Left lobe of liver (tissue), 2 donors: ENCODE data around the gene NRXN3. TPM values are rescaled to one million over a fixed set of nuclear protein-coding genes. Genes with fewer than 3 reads are reported as not detected.

Experiments
- ATAC-seq: fragments of 200-7000 bp; cut with Tn5 transposase; one replicate; pipeline ENCODE4 v1.9.1; 2020; ENCODE audit warnings: mild to moderate bottlenecking, moderate library complexity
- DNase-seq: peaks from one replicate; pipeline ENCODE4 v3.0.0-alpha.2; 2020; ENCODE audit warnings: low spot score
- total RNA-seq: library from RNA; stranded (reverse); gene quantifications from one replicate; pipeline ENCODE4 v1.2.1, GENCODE V29; 2021
- donor health status: DM: no; HTN: no; CAD: no; lungs with moderate emphysema.
- donor health status: DM: no; HTN: yes; CAD: no.

NRXN3 gene
- total RNA-seq, 1 donor from 2014 or later, result 0.20 TPM

GRCh38 chr14:79037593-79037992 is 867.4 kb downstream of the NRXN3 start:
- ATAC-seq, result no peak
- DNase-seq, result no peak

DNA sequence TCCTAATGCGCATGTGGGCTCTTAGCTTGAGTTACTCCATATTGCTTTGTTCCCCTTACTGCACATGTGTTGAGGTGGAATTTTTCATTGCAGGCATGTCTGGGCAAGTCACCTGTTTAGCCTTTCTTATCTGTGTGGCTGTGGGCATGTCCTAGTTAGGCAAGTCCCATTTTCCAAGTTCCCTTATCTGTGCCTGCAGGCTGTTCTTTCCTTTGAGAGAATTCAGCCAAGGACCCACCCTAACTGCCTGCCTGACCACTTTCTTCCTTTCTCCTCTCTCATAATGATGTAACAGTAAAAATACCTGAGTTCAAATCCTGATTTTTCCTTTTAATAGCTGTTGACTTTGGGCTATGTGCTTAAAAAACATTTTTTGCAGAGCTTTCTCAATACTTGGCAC is 870.6 kb downstream of the NRXN3 start:
- ATAC-seq (no peak), DNase-seq (no peak)

DNA sequence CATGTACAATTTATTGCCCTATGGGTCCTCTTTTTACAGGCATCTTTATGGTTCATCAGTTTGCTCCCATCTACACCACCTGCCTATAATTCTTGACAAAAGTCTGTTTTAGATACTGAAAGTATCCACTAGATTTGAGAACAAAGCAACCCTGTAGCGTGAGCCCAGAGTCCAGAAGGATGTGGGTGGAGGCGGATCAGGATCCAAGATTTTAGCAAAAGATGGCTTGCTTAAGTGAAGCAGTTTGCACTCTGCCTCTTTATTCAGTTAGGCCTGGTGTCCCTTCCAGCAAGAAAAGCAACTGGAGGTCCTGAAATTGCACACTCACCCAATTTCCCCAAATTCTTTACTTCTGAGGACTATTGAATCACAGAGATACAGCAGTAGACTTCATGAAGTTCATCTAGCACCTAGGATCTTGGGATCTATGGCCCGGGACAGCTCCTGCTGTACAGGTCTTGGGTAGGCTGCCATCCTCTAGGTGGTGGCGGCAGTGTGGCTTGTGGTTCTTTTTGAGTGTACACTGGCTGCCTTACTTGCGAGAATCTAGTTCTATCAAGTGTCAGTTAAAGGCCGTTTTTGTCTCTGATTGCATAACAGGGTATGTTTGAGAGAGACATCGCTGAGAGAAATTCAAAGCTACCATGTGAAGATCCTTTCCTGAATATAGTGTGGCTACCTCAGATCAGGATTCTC is 873.2 kb downstream of the NRXN3 start:
- DNase-seq (no peak), ATAC-seq (no peak)

DNA sequence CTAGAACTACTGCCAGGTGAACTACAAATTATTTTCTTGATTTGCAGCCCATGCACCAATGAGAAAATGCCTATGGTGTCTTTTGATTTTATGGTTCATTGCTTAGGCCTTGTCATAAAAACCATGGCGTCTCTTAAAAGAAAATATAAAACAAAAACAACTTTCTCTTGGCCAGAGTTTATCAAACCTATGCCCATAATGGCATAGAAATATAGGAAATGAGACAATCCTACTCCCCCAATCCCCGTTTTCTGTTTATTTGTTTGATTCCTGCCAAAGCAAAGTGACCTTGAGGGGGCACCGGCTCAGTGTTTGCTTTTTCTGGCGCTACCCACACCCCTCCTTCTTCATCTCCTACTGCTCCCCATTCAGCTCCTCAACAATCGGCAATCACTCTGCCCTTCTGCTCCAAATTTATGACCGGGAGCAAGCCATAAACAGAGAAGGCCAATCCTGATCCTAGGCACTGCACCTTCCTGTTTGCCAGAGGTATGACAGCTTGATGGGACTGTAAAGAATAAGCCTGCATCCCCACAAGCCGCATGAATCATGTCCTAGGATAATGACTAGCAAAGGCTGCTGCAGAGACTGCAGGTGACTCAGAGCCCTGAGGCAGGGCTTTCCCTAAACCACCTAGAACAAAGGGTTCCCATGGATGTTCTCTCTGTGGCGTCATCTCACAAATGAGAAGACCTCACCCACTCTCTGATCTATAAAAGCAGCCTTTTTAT is 874.9 kb downstream of the NRXN3 start:
- ATAC-seq, result no peak
- no peak for DNase-seq

- ATAC-seq (no peak), DNase-seq (no peak)
Measured at GRCh38 chr14:79050787-79051727, 880.9 kb downstream of the NRXN3 start.

DNA sequence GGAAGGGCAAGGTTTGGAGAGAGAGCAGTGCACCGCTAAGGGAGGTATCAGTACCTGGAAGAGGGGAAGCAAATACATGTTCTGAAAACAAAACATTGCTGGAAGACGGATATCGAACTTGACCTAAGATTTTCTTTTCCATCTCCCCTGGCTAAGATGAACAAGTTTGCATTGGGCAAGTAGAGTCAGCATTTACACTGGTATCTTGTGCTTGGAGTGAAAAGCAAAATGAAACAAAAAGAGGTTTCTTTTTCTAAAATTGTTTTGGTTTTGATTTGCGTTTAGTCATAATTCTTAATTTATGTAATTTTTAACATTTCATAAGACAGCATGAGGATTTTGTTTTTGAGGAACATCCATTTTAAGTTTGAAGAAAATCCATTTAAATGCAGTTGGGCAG is 881.6 kb downstream of the NRXN3 start:
- DNase-seq (no peak), ATAC-seq (no peak)

- DNase-seq (no peak), ATAC-seq (no peak)
Measured at GRCh38 chr14:79056879-79057278, 886.7 kb downstream of the NRXN3 start.

- ATAC-seq (no peak), DNase-seq (no peak)
Measured at GRCh38 chr14:79057333-79057732, 887.2 kb downstream of the NRXN3 start.

DNA sequence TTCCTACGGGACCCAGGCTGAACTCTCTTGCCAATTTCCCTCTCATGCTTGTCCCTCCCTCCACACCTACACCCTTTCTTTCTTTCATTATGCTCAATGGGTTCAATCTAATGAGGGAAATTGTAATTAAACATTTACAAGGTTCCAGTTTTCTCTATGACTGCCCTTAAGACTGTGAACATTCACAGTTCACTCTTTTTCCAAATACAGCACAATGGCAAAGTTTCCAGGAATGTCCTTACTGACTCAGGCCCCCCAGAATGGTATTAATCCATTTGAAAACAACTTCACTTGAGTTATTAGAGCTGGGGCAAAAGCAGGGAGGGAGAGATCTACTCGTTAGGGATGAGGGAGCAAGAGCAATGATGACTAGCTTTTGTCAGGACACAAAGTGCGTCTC is 892.1 kb downstream of the NRXN3 start:
- DNase-seq (no peak), ATAC-seq (no peak)

DNA sequence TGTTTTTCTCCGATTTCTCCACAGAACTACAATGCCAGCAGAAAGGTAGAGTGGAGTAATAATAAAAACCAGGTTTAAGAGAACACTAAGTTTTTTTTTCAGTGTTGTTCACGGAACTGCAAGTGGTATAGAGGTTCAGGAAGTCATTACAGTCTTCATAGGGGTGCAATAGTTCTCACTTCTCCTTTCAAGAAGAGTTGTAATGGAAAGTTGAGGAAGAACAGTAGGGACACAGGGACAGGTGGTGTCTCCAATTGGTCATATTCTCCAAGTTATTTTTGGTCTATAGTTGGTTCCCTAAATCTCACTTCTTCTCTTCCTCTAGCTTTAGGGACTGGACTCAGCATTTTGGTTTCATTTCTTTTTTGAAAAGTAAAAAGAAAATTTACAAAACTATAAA is 894.0 kb downstream of the NRXN3 start:
- DNase-seq (no peak), ATAC-seq (no peak)

GRCh38 chr14:79074510-79074909 is 904.3 kb downstream of the NRXN3 start:
- DNase-seq (no peak), ATAC-seq (no peak)

GRCh38 chr14:79076428-79076827 is 906.3 kb downstream of the NRXN3 start:
- DNase-seq (no peak), ATAC-seq (no peak)

GRCh38 chr14:79077096-79077495 is 906.9 kb downstream of the NRXN3 start:
- ATAC-seq (no peak), DNase-seq (no peak)

- no peak for ATAC-seq
Measured at GRCh38 chr14:79080040-79080439, 909.9 kb downstream of the NRXN3 start.

DNA sequence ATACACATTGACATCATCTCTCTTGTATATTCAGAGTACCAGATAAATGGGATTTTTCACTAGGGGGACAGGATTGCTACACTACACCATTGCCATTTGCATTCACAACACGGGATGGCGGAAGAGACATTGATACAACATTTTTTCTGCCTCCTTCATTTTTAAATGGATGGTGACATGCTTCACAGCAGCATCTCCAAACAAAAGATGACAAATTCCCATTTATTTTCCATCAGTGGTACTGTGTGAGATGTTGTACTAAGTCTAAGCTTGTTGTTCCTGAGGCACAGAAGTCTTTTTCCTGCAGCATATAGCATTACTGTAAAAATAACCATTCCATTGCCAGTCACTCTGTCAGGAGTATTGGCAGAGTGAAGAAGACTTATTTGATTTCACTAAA is 912.7 kb downstream of the NRXN3 start:
- no peak for DNase-seq
- no peak for ATAC-seq

More at GRCh38 chr14:79080040-79080439, 909.9 kb downstream of the NRXN3 start:
- no peak for DNase-seq

DNA sequence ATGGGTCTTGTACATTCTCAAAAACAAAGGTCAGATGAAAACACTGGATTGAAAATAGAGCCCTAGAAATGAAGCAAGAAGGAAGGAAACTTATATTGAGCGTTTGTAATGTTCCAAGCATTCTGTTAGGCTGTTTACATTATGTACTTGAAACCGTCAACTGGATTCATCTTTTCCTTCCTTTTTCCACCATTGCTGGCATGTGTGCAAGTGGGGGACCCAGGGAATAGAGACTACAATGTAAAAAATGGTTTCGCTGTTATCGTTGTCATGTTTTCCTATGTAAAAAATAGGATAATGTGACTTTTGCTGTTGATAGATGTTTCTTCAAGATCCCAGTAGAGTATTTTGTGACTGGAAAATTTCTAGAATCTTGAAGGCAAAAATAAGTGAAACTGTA is 913.2 kb downstream of the NRXN3 start:
- no peak for ATAC-seq
- DNase-seq, result no peak

GRCh38 chr14:79084861-79085260 is 914.7 kb downstream of the NRXN3 start:
- no peak for ATAC-seq

DNA sequence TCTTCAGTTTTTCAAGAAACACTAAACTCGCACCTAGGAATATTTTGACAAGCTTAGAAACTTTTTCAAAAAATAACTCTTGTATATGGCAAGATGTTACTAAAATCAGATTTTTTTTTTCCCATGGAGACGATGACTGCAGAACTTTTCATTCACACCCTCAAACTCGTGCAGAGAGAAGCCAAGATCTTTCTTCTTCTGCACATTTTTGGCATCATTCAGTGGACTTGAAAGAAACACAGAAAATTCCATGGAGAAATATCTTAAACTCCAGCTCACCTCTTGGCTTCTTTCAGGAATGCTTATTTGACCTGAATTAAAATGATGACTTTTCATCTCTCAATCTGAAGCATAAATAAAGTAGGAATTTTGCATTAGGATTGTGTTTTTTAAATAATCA is 919.4 kb downstream of the NRXN3 start:
- ATAC-seq, result no peak
- DNase-seq, result no peak

More at GRCh38 chr14:79084861-79085260, 914.7 kb downstream of the NRXN3 start:
- DNase-seq, result no peak

- ATAC-seq, result no peak
- DNase-seq, result no peak
Measured at GRCh38 chr14:79090641-79091180, 920.5 kb downstream of the NRXN3 start.

DNA sequence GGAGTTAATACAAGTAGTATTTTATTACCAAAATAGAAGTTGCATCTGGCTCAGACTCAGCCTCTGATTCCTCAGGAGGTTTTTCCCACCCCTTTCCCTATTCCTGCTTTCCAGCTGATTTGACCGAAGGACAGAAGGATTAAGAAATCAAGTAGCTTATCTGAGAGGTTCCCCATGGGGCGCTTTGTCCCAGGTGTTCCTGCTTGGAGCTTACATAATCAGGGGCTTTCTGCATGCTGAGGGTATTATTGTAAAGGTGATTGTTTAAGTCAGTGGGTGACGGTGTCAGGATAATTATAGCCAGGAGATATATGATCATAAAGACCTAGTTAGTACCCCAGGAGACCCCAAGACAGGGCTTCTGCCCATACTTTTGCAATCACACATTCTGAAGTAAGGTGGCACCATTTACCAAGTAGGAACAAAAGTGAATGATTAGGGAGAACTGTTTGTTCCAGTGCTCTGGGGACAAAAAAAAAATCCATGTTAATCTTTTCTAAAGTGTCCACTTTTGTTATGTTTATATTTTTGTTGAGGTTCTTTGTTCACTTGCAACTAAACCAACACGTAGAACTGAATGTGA is 921.3 kb downstream of the NRXN3 start:
- DNase-seq, result no peak
- ATAC-seq, result no peak

GRCh38 chr14:79093531-79093930 is 923.4 kb downstream of the NRXN3 start:
- DNase-seq (no peak), ATAC-seq (no peak)
